Activated CD4-positive, alpha-beta T cell treated with anti-CD3 and anti-CD28 coated beads, Interleukin-2, Interleukin-6, amounts not matched to agents 100 ng/mL and 50 ng/mL, durations not matched to agents 16 hours and 8 hours (primary cell): ENCODE data around the gene MGMT.

Source experiments
- DNase-seq: peaks from one replicate; pipeline ENCODE4 v3.0.0-alpha.2; 2020

The MGMT gene

DNA sequence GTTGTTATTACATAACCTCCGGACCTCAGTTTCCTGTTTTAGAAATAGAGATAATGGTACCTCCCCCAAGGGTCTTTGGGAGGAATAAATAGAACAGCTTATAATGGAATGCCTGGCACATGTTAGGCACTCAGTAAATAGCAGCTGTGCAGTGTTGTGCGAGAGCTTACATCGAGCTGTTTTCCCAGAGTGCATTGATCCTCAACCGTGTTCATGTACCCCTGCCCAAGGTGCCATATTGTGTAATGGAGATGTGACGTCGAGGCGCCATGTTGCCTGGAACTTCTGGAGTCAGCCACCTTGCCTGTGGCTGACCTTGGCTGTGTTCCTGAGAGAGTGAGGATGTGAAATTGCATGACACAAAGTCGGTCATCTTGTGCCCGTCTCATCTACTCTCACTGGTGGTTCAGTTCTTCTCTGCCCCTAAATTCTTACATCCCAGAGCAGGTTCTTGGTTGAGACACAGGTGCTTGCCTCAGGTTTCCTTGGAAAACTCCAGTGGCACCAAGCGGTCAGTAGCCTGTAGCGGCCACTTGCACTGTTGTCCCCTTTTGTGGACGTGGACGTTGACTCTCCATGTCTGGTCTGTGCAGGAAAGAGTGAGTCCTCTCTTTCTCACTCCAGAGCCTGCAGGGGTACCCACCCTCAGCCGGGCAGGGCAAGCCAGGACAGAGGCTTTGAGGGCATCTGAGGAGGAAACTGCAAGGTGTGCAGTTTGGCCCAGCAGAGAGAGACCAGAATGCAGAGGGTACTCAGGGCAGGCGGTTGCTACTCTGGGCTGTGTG, 230.6 kb downstream of the MGMT start:
- DNase-seq: no peak

DNA sequence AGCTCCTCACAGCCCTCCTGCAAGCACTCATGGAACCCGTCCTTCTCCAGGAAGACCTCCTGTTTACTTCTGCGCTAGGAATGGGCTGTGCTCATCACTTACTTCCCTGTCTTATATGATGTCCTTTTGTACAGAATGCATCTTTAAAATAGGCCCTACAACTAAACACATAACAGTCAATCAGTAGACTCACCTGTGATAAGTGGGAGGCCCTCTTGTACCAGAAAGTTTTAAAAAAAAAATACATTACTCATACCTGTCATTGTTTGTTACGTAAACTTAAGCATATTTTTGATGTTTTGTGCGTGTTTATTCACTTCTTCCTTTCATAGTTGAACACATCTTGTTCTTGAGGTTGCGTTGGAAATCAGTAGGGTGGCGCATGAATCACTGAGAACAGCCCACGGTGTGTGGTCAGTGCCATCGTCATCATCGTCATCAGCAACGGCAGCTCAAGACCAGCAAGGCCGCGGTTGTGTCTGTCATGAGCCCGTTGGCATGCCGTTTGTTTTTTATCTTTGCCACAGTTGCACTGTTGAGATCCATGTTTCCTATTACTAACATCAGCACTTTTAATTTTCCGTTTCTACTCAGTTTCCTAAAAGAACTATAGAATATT, 232.8 kb downstream of the MGMT start:
- DNase-seq: no peak

DNA sequence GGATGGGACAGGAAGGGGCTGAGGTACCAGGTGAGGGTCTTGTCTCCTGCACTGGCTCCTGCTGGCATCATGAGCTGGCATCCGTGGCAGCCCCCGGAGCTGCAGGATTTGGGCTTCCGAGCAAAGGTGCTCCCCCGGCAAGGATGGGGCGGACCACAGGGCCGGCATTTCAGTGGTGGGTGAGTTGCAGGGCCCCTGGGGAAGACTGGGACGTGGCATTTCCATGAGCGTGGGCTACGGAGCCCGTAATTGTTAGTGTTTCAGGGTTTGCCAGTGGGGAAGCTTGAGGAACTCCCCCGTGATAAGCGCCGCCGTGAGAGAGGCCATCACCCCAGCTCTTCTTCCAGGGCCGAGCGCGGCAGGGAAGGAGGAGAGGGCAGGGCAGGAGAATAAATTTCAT, 235.6 kb downstream of the MGMT start:
- DNase-seq: no peak

DNA sequence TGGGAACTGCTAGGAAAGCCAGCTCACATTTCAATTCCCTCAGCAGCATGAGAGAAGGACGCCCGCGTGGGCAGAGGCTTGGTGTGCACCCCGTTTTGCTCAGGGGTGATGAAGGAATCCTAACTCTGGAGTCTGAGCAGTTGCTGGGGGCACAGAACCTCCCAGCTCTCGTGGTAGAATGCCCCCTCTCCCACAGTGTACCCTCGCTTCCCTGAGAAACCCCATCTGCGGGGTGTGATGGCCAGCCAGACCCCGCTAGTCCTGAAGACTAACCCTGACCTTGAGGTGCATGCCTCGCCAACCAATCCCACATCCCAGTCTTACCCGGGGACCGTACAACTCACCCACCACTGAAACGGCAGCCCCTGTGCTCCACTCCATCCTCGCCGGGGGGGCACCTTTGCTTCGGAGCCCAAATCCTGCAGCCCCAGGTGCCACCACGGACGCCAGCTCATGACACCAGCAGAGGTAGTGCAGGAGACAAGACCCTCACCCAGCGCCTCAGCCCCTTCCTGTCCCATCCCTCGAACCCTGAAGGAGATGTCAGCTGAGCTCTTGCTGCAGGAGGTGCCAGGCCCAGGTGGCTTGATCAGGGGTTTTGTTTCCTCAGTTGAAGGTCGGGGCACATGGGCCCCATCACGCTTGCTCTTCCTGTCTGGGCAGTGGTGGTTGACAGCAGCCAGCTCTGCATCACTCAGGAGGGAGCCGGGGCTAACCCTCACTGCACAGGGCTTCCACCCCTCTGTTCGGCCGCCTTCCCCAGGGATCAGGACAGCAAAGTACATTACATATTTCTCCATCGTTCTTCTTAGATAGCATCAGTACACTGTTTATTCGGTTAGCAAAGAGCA, 236.5 kb downstream of the MGMT start:
- no peak for DNase-seq

DNA sequence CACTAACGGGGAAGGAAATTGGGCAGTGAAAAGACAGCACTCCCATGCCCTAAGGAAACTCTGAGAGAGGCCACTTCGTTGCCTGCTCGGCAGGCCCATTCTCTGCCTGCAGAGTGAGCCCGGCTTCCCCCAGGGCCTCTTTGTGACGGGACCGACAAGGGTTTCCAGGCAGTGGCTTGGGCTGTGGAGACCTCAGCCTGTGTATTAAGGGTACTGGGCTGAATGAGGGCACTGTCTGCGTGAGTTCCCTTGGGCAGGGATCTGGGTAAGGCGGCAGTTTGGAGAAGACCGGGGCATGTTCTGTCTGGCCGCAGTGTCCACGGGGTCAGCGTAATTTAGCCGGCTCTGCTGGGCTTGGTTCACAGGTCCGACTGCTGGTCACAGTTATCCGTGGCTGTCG, 237.2 kb downstream of the MGMT start:
- DNase-seq: no peak

DNA sequence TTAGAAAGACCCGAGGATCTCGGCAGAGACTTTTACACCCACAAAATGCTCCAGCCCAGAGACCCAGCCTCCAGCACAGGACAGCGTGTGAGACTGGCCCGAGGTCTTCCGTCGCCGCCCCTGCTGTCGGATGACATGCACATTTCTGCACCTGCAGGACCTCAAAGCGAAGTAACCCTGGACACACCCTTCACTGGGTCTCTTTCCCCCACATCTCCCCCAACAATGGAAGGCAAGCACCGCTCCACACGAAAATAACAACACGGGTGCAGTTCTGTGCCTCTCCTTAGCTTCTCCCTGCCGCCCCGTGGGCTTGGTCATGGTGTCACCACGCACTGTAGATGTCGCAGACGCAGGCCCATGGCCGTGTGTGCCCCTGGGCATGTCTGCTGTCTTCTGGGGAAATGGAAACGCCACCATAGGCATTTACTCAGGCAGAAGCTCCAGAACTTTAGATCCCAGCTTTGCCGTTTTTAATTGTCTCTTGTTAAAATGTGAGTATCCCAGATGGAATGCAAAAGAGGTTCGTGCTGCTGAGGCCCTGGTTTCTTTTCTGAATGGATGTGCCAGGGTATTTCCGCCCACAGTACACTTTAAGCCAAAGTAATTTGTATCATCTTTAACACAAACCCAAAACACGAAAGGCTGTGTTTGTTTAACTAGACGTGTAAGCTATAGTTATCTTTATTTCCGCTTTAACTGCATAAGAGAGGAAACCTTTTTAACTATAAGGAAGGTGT, 237.9 kb downstream of the MGMT start:
- DNase-seq: no peak

DNA sequence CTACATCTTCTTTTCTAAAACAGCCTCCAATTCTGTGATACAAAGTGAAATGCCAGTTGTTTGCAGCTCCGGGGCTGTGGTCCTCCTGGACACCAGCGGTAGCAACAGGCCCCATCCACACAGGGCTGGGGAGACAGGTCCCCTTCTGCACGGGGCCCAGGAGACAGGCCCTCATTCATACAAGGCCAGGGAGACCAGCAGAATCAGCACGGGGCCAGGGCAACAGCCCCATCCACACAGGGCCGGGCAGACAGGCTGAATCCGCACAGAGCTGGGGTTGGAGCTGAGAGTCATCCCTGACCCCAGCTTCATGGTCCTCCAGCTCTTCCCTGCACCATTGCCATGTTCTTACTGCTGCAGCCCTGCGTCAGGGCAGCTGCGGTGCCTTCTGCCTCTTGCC, 238.6 kb downstream of the MGMT start:
- no peak for DNase-seq

DNA sequence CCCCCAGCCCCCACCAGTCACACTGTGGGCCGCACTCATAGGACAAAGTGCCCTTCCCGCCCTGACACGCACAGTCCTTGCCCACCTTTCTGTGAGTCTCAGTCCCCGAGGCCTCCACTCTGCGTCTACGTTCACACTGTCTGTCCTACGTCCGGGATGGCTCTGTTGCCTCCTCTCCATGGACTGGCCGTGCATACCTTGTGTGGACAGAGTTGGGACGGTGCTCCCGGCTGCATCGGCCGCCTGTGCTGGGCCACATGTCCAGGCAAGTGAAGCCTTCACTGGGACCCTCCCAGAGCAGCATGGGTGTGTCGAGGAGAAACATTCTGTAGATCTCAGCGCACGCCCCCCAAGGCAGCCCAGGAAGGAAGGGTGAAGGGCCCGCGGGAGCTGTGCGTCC, 239.0 kb downstream of the MGMT start:
- DNase-seq: no peak

DNA sequence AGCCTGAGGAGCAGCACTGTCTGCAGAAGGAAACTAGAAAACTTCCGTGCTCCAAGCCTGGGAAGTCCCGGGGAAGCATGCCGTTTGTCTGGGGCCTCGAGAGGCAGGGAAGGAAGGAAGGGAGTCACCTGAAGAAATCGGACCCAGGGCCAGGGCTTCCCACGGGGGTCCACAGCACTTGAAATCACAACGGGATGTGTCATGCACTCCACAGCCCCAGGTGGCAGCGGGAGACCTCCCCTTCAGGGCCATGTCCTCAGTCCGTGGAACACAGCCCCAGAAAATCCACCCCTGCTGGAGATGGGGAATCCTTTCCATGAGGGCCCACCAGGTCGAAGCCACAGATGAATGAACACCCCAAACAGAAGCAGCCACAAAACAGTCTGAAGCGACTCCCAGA, 239.5 kb downstream of the MGMT start:
- no peak for DNase-seq

DNA sequence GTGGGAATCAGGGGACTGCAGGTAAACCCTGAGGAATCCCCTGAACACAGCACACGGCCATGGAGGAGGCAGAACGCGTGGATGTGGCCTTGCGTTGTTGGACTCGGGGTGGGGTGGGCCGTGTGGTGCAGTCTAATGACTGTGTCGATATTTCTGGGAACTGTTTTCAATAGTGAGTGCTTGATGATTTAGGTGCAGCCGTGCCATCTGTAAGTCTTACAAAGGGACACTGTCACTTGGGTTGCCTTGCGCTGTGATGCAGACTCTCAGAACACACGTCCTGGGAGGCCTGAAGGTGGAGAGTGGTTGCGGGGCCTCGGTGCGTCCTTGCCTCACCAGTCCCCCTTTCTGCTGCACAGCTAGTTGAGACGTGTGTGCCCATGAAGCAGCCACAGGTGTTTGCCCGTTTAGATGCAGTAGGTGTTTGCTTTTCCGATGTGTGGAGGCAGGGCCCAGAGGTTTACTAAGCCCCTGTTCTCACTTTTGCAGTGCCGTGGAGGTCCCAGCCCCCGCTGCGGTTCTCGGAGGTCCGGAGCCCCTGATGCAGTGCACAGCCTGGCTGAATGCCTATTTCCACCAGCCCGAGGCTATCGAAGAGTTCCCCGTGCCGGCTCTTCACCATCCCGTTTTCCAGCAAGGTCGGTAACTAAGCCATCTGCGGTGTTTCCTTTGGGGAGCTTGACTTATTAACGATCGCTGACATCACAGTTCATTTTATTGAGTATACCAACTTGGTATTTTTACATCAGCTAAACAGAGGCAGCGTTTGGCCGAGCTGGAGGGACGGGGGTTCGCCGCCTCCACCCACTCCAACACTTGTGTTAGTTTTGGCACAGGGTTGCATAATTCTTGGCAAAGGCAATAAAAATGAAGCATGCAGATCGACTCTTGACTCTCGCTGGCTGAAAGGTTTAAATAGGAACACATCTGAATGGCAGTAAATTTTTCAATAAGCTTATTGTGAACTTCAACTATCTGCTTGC, 240.7 kb downstream of the MGMT start:
- DNase-seq: no peak

DNA sequence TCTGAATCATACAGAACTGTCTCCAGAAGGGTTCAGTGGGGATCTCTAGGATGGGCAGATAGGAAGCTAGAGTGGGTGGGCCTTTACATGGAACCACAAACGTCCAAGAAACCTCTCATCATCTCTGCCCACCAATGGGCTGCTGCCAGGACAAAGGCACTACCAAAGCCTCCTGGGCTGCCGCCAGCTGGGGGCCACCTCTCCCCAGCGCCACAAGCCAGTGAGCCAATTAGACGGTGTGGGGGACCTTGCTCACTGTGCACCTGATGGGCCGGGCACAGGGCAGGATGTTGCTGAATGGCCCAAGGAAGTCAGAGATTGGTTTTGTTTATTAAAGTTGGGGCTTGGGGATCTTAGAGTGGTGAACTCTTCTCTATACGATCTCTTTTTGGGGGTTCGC, 242.1 kb downstream of the MGMT start:
- DNase-seq: no peak

DNA sequence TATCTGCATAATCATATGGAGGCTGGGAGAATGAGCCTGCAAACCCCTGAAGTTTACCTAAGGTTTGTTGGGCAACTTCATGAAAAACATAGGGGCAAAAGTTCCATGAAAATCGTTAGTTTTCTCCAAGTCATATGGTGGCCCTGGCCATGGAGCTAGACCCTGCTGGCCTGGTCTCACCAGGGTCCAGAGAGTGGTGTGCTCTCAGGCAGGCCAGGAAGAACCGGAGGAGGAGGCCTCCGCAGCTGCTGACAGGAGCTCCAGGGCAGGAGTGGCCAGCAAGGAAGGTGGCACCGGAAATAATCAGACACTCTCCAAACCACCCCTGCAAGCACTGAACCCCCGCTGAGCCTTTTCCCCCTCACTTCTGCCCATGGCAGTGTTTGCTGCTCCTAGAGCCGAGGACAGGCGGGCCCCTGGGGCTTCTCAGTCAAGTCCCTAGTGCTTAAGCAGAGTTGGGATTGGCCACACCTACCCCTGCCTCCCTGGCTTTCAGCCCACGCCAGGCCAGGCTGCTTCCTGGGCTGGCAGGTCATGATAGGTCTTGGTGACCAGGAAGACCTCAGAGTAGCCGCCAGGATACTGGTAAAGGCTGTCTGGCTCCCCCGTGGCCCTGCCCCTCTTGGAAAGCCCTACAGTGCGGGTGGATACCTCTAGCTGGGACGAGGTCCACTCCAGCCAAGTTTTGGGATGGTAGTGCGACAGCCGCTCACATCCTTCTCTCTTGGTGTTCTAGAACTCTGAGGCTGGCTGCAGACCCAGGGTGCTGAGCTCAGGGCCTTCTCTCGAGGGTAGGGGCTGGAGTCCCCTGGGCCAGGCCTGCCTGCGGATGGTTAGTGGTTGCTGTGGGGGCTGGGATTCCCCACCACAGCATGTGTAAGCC, 242.8 kb downstream of the MGMT start:
- DNase-seq: no peak

DNA sequence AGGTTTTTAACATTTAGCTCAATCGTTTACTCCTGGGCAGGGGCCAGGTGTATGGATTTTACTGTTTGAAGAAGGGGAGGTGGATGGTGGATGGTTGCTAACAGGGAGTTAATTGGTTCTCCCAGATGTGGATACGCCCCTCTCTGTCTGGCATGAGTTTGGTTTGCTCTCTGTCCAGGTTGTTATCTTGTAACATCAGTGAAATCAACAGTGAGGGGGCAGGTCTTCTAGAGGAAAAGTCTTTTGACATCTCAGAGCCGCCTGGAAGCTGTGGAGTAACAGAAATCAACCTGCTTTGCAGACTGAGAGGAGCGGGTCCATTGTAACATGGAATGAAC, 243.4 kb downstream of the MGMT start:
- no peak for DNase-seq

DNA sequence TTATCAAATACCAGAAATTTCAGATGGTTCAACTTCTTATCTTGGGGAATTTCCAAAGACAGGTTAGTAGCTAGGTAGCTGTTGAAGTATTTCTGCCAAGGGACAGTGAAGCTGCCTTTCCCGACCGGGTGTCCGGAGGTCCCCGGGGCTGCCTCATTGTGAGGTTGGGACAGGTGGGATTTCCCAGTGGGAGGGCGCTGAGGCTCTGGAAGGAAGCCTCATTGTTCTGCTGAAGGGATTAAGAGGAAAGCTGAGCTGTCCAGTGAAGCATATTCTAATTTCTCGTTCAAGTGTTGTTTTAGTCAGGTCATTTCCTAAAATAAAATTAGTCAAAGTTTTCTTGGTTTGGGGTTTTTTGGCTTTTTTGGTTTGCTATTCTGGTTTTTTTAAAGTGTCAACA, 244.2 kb downstream of the MGMT start:
- DNase-seq: no peak

DNA sequence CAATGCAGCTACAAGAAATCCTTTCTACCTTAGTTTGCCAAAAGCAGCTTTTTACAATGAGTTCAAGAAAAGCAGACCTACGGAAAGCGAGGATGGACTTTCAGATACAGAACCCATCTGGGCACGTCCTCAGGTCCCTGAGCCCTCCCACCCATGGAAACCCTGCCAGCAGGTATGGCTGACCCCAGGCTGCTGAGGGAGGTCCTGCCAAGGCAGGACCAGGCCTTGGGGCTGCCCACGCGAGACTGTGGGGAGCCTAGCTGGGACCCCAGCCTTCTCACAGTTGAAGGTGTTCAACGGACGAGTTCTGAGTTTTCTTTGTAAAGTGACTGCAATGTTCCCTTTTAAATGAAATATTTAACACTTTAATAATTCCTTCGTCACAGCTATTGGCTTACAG, 245.0 kb downstream of the MGMT start:
- DNase-seq: no peak

DNA sequence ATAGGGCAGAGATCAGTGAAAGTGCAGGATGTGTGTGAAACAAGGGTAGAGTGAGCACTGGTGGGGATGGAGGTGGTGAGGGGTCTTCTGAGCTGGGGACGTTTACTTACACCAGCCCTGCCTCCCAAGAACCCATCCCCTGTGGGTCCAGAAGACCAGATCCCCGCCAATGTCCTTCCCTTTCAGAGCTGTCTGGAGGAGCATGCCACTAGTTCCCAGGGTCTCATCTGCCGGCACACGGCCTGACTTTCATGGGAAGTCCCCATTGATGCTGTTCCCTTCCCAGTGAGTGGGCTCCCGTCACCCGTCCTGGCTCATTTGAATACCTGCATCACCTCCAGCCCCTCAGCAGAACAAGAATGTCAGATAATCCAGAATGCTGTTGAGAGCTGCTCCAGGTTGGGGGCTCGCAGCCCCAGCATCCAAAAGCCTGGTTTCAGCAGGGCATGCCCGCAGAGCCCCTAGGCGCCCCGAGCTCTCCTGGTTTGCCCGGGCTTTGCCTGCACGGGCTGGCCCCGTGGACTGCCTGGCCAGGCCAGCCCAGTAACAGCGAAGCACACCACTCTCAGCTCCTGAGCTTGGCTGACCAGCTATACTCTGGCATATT, 246.7 kb downstream of the MGMT start:
- no peak for DNase-seq

DNA sequence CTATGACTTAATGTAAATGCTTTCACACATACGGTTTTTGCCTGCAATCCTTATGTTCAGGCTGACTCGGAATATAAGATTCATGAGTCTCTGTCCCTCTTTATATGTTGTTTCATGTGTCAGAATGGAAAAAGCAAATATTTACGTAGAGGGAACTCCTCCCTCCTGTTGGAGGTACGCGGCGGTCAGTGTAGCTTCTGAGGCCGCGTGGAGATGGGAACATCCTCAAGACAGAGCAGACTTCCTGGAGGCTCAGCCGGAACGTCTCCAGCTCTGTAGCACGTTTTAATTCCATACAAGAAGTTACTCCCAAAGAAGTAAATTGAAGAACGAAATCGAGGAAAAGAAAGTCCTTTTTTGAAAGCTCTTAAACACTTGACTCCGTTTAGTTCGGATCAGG, 248.8 kb downstream of the MGMT start:
- no peak for DNase-seq

DNA sequence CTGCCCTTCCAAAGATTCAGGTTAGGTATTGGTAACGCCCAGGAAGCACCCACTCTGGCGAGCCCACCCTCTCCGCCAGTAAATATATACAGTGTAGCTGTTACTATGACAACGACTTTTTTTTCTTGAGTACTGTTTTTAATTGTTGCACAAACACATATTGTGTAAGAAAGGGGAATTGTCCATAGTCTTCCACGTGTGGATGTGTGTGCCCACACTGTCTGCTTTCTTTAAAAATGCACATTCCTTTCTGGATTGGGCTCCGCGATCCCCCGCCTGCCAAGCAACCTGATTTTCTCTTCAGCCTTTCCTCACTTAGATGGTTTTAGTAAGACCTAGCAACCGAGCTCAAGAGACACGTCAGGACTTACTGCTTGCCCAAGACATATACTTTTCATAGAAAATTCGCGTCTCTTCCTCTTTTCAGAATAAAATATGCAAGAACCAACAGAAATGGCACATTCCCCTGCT, 249.2 kb downstream of the MGMT start:
- DNase-seq: no peak

DNA sequence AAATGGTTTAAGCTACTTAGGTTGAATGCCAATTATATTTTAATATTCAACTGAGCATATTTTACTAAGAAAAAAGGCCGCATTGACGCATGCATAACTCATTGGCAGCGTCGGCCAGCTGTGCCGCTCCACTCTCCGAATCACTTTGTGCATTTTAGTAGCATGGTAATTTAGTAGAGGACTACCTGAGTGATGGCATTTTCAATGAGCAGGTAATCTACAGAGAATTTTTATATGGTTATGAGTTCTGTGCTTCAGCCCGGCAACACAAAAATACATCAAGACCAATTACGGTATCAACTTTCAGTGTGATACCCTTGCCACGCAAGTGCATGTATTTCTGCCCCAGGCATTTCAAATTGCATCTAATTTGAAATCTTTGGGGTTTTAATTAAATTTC, 249.8 kb downstream of the MGMT start:
- DNase-seq: no peak

DNA sequence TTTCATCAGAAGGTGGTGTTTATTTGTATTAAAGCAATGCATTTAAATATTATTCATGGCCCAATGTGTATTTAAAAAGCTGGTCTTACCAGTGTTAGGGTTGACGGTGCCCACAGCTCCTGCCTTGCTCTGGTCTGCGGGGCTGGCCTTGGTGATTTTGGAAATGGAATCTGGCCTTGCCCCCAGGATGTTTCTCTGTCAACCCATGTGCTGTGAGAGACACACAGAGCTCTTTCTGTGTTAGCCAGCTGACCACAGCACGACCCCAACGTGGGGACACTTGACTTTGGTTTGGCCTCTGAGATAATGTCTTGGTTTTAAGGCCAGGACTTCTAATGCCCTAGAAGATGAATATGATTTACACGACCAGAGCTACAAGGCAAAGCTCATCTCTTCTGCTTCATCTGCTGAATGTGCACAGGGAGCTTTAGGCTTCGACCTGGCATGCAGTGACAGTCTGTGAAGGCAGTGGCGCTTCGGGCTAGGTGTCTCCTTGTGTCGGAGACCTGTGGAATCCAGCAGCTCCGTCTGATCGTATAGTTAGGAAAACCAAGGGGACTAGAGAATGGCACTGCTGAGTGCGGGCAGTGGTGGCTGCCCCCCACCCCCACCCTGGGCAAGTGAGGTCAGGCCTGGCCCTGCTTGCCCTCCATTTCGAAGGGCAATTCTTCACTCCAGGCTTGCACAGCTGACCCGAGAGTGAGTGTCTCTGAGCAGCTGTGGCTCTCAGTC, 250.9 kb downstream of the MGMT start:
- DNase-seq: no peak
